CD4-positive, alpha-beta memory T cell (primary cell): Measurements from ENCODE around the gene SH3BGR. TPM values are rescaled to one million over a fixed set of nuclear protein-coding genes. Genes with fewer than 3 reads are reported as not detected.
"Not testable (repeated sequence)": the region's sequence is repeated elsewhere in the genome, so short reads cannot be mapped to it uniquely, and the experiment has no call there.

Source experiments
- CTCF ChIA-PET: fragments of 350-600 bp; sonication (Branson Sonifier 250); formaldehyde crosslinking; loops from one replicate; lab custom pipeline; 2021; ENCODE audit warnings: inconsistent platforms; ENCODE audit not compliant: partially characterized antibody; lab: Charles Lee
- POLR2A ChIA-PET: fragments of 350-600 bp; sonication (Branson Sonifier 250); formaldehyde crosslinking; loops from one replicate; lab custom pipeline; 2021; ENCODE audit not compliant: partially characterized antibody; lab: Charles Lee
- DNase-seq, 5 donors: peaks; one replicate each; pipeline versions ENCODE4 v3.0.0 to v3.0.0-alpha.2; 2020 to 2022; ENCODE audit warnings: mixed read lengths in 1 of 5
- H3K27ac ChIP-seq: one replicate; pipeline ENCODE4 v1.7.0; 2013; ENCODE audit warnings: low read depth, low read length
- H3K27me3 ChIP-seq: 2 replicates; pipeline ENCODE4 v1.7.0; 2013; ENCODE audit warnings: mild to moderate bottlenecking, low read length, moderate library complexity; ENCODE audit not compliant: insufficient read depth
- H3K36me3 ChIP-seq: 2 replicates; pipeline ENCODE4 v1.7.0; 2013; ENCODE audit warnings: mild to moderate bottlenecking, low read length, moderate library complexity; ENCODE audit not compliant: insufficient read depth
- H3K4me1 ChIP-seq: 2 replicates; pipeline ENCODE4 v1.7.0; 2013; ENCODE audit warnings: mild to moderate bottlenecking, low read length, moderate library complexity; ENCODE audit not compliant: insufficient read depth
- H3K4me3 ChIP-seq, 2 donors: one replicate each; pipeline ENCODE4 v1.7.0; 2013; ENCODE audit warnings: low read length in 2 of 2, mild to moderate bottlenecking in 1 of 2
- H3K9me3 ChIP-seq, 2 donors: one replicate each; pipeline ENCODE4 v1.7.0; 2013; ENCODE audit warnings: low read length in 2 of 2, control low read depth in 1 of 2; ENCODE audit not compliant: control insufficient read depth in 1 of 2
- H3K27ac Mint-ChIP-seq, 7 donors: one replicate each; pipeline ENCODE4 v1.8.0; 2020 to 2021; ENCODE audit warnings: mixed read lengths in 7 of 7, mild to moderate bottlenecking in 6 of 7, inconsistent platforms in 3 of 7, moderate library complexity in 3 of 7
- H3K27me3 Mint-ChIP-seq, 2 donors: one replicate each; pipeline ENCODE4 v1.8.0; 2020 to 2021; ENCODE audit warnings: mixed read lengths in 2 of 2
- H3K36me3 Mint-ChIP-seq, 2 donors: one replicate each; pipeline ENCODE4 v1.8.0; 2020 to 2021; ENCODE audit warnings: mixed read lengths in 2 of 2, inconsistent platforms in 1 of 2, mild to moderate bottlenecking in 1 of 2
- H3K4me1 Mint-ChIP-seq, 4 donors: one replicate each; pipeline ENCODE4 v1.8.0; 2020 to 2021; ENCODE audit warnings: mixed read lengths in 4 of 4, mild to moderate bottlenecking in 1 of 4
- H3K4me3 Mint-ChIP-seq, 8 donors: one replicate each; pipeline ENCODE4 v1.8.0; 2020 to 2021; ENCODE audit warnings: mixed read lengths in 8 of 8, mild to moderate bottlenecking in 7 of 8, moderate library complexity in 6 of 8, inconsistent platforms in 3 of 8
- H3K9me3 Mint-ChIP-seq, 8 donors: one replicate each; pipeline ENCODE4 v1.8.0; 2020 to 2021; ENCODE audit warnings: mixed read lengths in 8 of 8, mild to moderate bottlenecking in 5 of 8, inconsistent platforms in 3 of 8, moderate library complexity in 1 of 8
- intact Hi-C: fragments of 100-400 bp; cut with micrococcal nuclease; formaldehyde crosslinking; loops from one replicate; pipeline ENCODE4 v1.15.1; 2023
- polyA plus RNA-seq, 2 donors: library from polyadenylated mRNA; unstranded; fragments of 300-500 nt; fragmentation: Illumina TruSeq; gene quantifications; one replicate each; pipeline ENCODE4 v1.2.3, GENCODE V29; 2021
- total RNA-seq, 2 experiments: library from RNA; stranded (reverse); gene quantifications; one replicate each; pipeline ENCODE4 v1.2.3, GENCODE V29; 2021

The SH3BGR gene
- 1 to 10 TPM in 1 of 2 experiments, under 1 TPM in 1; 0.58 to 2.4 TPM for total RNA-seq
- 1 to 10 TPM; 1.4 to 2.5 TPM for polyA plus RNA-seq

DNA sequence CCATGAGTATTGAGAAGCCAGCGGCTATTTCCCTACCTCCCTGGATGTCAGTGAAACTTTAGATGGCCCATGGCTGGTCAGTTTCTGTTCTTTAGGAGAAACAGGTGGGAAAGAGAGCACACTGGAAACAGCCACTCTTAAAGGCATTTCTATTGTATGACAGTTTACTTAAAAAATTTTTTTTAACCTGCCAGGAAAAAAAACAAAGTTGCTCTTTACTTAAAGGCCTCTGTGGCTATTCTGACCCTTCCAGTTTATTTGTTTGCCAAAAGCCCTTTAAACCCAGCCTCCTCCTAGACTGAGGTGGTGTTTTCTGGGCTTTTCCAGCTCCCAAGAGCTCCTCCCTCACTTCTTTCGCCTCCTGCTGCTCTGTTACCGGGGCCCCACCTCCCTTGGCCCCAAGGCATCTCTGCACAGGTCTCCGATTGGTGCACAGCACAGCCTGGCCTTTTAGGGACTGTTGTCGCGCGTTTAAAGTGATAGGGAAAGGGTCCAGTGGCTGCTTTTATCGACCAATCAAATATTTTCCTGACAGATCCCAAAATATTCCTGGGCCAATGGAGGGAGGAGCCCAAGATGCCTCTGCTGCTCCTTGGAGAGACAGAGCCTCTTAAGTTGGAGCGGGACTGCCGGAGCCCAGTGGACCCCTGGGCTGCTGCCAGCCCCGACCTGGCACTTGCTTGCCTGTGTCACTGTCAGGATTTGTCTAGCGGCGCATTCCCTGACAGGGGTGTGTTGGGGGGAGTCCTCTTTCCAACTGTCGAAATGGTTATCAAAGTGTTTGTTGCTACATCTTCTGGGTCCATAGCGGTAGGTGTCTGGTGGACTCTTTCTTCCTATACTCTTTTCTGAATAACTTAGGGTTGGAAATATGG lies at the start of gene SH3BGR:
SH3BGR (plus strand) TSS at position 639 of the 875 bp plus-strand sequence; CDS start at position 766, 127 bp downstream.
- Mint-ChIP-seq H3K9me3 (no peaks in the 10 kb centered on the region), H3K27me3 (peaks cover 4 to 12% of the 10 kb centered on the region in 2 donors), H3K36me3 (no peaks in the 10 kb centered on the region), H3K4me1 (peaks cover 0 to 2% (median under 1%) of the 10 kb centered on the region in 4 donors), H3K27ac (peak within 1 kb of the TSS in 1 of 7 donors; percentile 3), H3K4me3 (no peak within 1 kb of the TSS)
- H3K9me3 ChIP-seq: no peaks in the 10 kb centered on the region
- H3K4me3 ChIP-seq: no peak within 1 kb of the TSS
- POLR2A ChIA-PET: no interaction called here
- H3K4me1 ChIP-seq: no peaks in the 10 kb centered on the region
- H3K27me3 ChIP-seq: peaks cover 3% of the 10 kb centered on the region
- no peak for DNase-seq
- no peak within 1 kb of the TSS for H3K27ac ChIP-seq
- no peaks in the 10 kb centered on the region for H3K36me3 ChIP-seq
- intact Hi-C loops: no loop called here
- CTCF ChIA-PET: no interaction called here

DNA sequence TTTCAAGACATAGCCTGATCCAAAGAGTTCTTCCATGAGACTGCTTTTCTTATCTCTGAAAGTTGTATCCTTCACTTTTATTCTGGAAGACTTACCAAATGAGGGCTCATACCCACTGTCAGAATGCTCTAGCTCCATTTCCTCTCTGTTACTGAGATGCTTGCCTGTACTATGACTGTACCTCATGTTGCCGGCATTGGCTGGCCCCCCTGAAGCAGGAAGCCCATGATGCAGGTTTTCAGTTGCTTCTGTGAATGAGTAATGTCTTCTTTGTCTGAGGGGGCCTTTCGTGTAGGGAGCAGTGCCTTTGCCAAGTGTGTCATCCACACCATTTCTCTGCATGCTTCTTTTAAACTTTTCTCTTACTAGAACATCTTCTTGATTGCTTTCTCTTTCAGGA lies 45.7 kb upstream of the SH3BGR start:
- no peak overlapping the region for H3K27ac Mint-ChIP-seq
- no peaks in the 10 kb centered on the region for H3K27me3 ChIP-seq
- H3K4me1 Mint-ChIP-seq: no peaks in the 10 kb centered on the region

DNA sequence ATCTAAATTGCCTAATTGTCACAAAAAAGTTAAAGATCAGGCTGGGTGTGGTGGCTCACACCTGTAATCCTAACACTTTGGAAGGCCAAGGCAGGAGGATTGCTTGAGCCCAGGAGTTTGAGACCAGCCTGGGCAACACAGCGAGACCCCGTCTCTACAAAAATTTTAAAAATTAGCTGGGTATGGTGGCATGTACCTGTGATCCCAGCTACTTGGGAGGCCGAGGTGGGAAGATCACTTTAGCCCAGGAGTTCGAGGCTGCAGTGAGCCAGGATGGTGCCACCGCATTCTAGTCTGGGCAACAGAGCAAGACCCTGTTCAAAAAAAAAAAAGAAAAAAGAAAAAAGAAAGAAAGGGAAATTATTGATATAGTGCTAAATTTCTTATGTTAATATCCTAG lies 32.6 kb upstream of the SH3BGR start:
- H3K36me3 ChIP-seq, H3K4me1 ChIP-seq, H3K4me1 Mint-ChIP-seq, intact Hi-C loops, H3K27ac Mint-ChIP-seq, POLR2A ChIA-PET, H3K4me3 ChIP-seq, H3K27me3 Mint-ChIP-seq, H3K4me3 Mint-ChIP-seq, H3K9me3 Mint-ChIP-seq, H3K9me3 ChIP-seq, H3K27ac ChIP-seq, H3K27me3 ChIP-seq, H3K36me3 Mint-ChIP-seq, DNase-seq: not testable (repeated sequence)
- CTCF ChIA-PET: interaction anchor here (1.8 to 3.0 kb wide), 2 partner anchors 22 to 98 kb away, joined by 3 to 10 read pairs; no protein-coding TSS in a partner anchor

More for the DNA sequence above, 45.7 kb upstream of the SH3BGR start:
- H3K9me3 ChIP-seq: no peaks in the 10 kb centered on the region
- no peaks in the 10 kb centered on the region for H3K36me3 ChIP-seq
- no peaks in the 10 kb centered on the region for H3K4me1 ChIP-seq
- H3K27me3 Mint-ChIP-seq: no peaks in the 10 kb centered on the region
- H3K4me3 Mint-ChIP-seq: no peak overlapping the region
- DNase-seq: no peak
- ChIA-PET CTCF (no interaction called here), POLR2A (no interaction called here)
- H3K9me3 Mint-ChIP-seq: peaks cover 0 to 5% (median under 1%) of the 10 kb centered on the region in 8 donors
- peaks cover 19 to 37% of the 10 kb centered on the region in 2 donors for H3K36me3 Mint-ChIP-seq
- H3K4me3 ChIP-seq: no peak overlapping the region
- H3K27ac ChIP-seq: no peak overlapping the region
- intact Hi-C loops: no loop called here

DNA sequence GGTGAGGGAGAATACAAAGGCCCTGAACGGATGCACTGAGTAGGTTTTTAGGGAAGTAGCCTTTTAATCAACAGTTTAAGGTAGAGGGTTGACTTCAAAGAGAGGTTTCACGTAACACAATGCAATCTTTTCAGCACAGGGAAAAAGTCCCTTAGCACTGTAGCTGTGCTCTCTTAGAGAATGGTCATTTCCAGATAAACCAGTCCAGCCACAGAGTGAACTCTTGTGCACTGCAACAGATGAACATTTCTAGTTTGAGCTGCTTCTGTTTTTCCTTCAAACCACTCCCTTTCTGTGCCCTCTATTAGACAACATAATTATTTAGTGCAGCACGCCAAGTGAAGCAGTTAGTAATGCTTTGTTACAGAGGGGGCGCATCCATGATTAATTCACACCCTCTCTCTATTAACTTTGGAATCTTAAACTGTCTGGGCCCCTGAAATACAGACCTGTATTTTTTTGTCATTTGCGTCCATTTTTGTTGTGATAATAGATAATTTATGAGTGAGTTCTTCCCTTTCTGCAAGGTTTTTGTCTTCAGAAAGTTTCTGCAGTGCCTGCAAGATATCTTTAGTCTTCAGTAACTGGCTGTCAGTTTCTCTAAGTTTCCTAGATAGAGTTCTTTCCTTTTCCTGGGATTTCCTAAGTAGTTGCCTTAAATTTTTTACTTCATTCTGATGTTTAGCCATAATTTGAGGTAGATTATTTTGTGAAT lies 29.1 kb upstream of the SH3BGR start:
- POLR2A ChIA-PET: no interaction called here
- no peaks in the 10 kb centered on the region for H3K27me3 Mint-ChIP-seq
- Histone ChIP-seq H3K36me3 (no peaks in the 10 kb centered on the region), H3K9me3 (no peaks in the 10 kb centered on the region), H3K4me1 (no peaks in the 10 kb centered on the region), H3K27ac (no peak overlapping the region), H3K27me3 (no peaks in the 10 kb centered on the region), H3K4me3 (no peak overlapping the region)
- H3K4me3 Mint-ChIP-seq: no peak overlapping the region
- H3K9me3 Mint-ChIP-seq: no peaks in the 10 kb centered on the region
- no peaks in the 10 kb centered on the region for H3K4me1 Mint-ChIP-seq
- CTCF ChIA-PET: interaction anchor here (1.1 to 1.2 kb wide), 2 partner anchors 19 to 32 kb away, joined by 3 read pairs; no protein-coding TSS in a partner anchor
- DNase-seq: no peak
- intact Hi-C loops: no loop called here
- H3K36me3 Mint-ChIP-seq: no peaks in the 10 kb centered on the region
- no peak overlapping the region for H3K27ac Mint-ChIP-seq

- H3K27me3 ChIP-seq: no peaks in the 10 kb centered on the region
- H3K4me3 Mint-ChIP-seq: no peak overlapping the region
- intact Hi-C loops: no loop called here
- no peak overlapping the region for H3K27ac Mint-ChIP-seq
- DNase-seq: no peak
- no peaks in the 10 kb centered on the region for H3K4me1 Mint-ChIP-seq
- no peaks in the 10 kb centered on the region for H3K36me3 ChIP-seq
- no peak overlapping the region for H3K4me3 ChIP-seq
- POLR2A ChIA-PET: no interaction called here
- no peaks in the 10 kb centered on the region for H3K9me3 Mint-ChIP-seq
- CTCF ChIA-PET: no interaction called here
- no peaks in the 10 kb centered on the region for H3K9me3 ChIP-seq
- H3K36me3 Mint-ChIP-seq: no peaks in the 10 kb centered on the region
- no peaks in the 10 kb centered on the region for H3K4me1 ChIP-seq
- no peak overlapping the region for H3K27ac ChIP-seq
- H3K27me3 Mint-ChIP-seq: peaks cover 4 to 10% of the 10 kb centered on the region in 2 donors
These were observed 22.3 kb upstream of the SH3BGR start for GRCh38 chr21:39429445-39429844.

GRCh38 chr21:39430016-39430415 lies 21.8 kb upstream of the SH3BGR start:
- ChIA-PET CTCF (interaction anchor here (2.4 kb wide), 1 partner anchor 11 kb away, joined by 12 read pairs; no protein-coding TSS in a partner anchor), POLR2A (no interaction called here)
- Mint-ChIP-seq H3K36me3 (no peaks in the 10 kb centered on the region), H3K4me3 (no peak overlapping the region), H3K4me1 (no peaks in the 10 kb centered on the region), H3K9me3 (no peaks in the 10 kb centered on the region), H3K27me3 (peaks cover 4 to 10% of the 10 kb centered on the region in 2 donors), H3K27ac (no peak overlapping the region)
- Histone ChIP-seq H3K4me3 (no peak overlapping the region), H3K4me1 (no peaks in the 10 kb centered on the region), H3K36me3 (no peaks in the 10 kb centered on the region), H3K27me3 (no peaks in the 10 kb centered on the region), H3K27ac (no peak overlapping the region), H3K9me3 (no peaks in the 10 kb centered on the region)
- intact Hi-C loops: no loop called here
- DNase-seq: no peak

DNA sequence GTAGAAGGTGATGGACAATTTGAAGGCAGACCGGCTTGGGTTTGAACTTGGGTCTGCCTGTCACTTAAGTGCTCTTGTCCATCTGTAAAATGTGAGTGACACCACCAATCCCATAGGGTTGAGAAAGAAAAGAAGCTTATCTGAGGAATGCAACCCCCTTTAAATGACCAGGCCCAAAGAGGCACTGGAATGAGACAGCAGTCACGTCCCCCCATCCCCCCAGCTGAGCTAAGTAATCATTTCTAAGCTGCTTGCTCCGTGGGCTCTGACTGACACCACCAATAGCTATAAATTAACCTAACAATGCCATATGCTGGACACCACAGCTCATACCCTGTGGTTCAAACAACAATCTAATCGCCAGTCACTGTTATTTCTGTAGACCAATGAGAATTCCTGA lies 21.3 kb upstream of the SH3BGR start:
- Histone ChIP-seq H3K4me1 (no peaks in the 10 kb centered on the region), H3K27me3 (no peaks in the 10 kb centered on the region), H3K4me3 (no peak overlapping the region), H3K9me3 (no peaks in the 10 kb centered on the region), H3K27ac (no peak overlapping the region), H3K36me3 (no peaks in the 10 kb centered on the region)
- no peaks in the 10 kb centered on the region for H3K4me1 Mint-ChIP-seq
- no peaks in the 10 kb centered on the region for H3K9me3 Mint-ChIP-seq
- intact Hi-C loops: no loop called here
- H3K36me3 Mint-ChIP-seq: no peaks in the 10 kb centered on the region
- no peak overlapping the region for H3K4me3 Mint-ChIP-seq
- peaks cover 4 to 10% of the 10 kb centered on the region in 2 donors for H3K27me3 Mint-ChIP-seq
- CTCF ChIA-PET: interaction anchor here (2.4 kb wide), 1 partner anchor 11 kb away, joined by 12 read pairs; no protein-coding TSS in a partner anchor
- POLR2A ChIA-PET: no interaction called here
- DNase-seq: no peak
- H3K27ac Mint-ChIP-seq: no peak overlapping the region
